Choroid plexus epithelial cell (primary cell): ENCODE measurements around the gene HMGN3.

ENCODE experiments used
- DNase-seq: peaks from one replicate; pipeline ENCODE4 v3.0.0-alpha.2; 2010; ENCODE audit warnings: low read depth
- H3K4me3 ChIP-seq: 2 replicates; pipeline ENCODE4 v1.5.1; 2011; ENCODE audit warnings: low read depth, mild to moderate bottlenecking, control low read depth, low read length, moderate library complexity
- CTCF ChIP-seq: conservative IDR thresholded peaks from 2 replicates; pipeline ENCODE4 v1.5.1; 2011; ENCODE audit warnings: low read depth, mild to moderate bottlenecking, control low read depth, inconsistent platforms, low read length, moderate library complexity

Gene HMGN3

GRCh38 chr6:79225717-79226599 is 8.5 kb downstream of the HMGN3 start:
- no peak for DNase-seq
- TF ChIP-seq CTCF: no peak
- no peak overlapping the region for H3K4me3 ChIP-seq

- DNase-seq: no peak
- H3K4me3 ChIP-seq: no peak overlapping the region
- no peak for TF ChIP-seq CTCF
These were observed 10.7 kb downstream of the HMGN3 start for GRCh38 chr6:79223611-79224404.

- TF ChIP-seq CTCF: no peak
- H3K4me3 ChIP-seq: no peak overlapping the region
- peak; percentile 55 for DNase-seq
These were observed 19.2 kb downstream of the HMGN3 start for GRCh38 chr6:79215213-79215824.

- TF ChIP-seq CTCF: no peak
- H3K4me3 ChIP-seq: no peak overlapping the region
- DNase-seq: no peak
These were observed 21.6 kb downstream of the HMGN3 start for GRCh38 chr6:79212859-79213258.

GRCh38 chr6:79208816-79209215 is 25.7 kb downstream of the HMGN3 start:
- DNase-seq: peak; percentile 40
- TF ChIP-seq CTCF: no peak
- H3K4me3 ChIP-seq: no peak overlapping the region

- H3K4me3 ChIP-seq: no peak overlapping the region
- no peak for TF ChIP-seq CTCF
- DNase-seq: no peak
These were observed 30.7 kb downstream of the HMGN3 start for GRCh38 chr6:79203753-79204253.
